NCI-H1417 treated with DMSO at 0.1 percent for 48 hours (cell line): Measurements from ENCODE around the gene CMYA5.

Experiments
- DNase-seq: peaks from one replicate; lab custom pipeline; 2025; lab: John Stamatoyannopoulos, UW

The CMYA5 gene

DNA sequence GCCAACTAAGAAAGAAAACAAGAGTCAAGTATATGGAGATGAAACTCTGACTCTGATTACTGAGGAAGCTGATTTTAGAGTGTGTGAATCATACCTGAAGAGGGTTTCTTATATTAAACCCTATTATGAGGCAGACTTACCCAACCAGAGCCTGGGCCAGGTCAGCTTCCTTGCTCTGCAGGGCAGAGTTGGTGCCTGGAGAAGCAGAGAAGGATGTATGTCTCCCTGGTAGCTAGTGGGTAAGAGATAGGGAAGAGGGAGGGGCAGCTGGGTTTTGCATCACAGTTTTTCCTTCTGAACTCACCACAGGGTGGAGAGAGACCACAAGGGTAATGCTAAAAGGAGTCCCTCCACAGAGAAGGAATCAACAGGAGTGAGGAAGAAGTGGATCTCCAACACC, 104.1 kb downstream of the CMYA5 start:
- no peak for DNase-seq

DNA sequence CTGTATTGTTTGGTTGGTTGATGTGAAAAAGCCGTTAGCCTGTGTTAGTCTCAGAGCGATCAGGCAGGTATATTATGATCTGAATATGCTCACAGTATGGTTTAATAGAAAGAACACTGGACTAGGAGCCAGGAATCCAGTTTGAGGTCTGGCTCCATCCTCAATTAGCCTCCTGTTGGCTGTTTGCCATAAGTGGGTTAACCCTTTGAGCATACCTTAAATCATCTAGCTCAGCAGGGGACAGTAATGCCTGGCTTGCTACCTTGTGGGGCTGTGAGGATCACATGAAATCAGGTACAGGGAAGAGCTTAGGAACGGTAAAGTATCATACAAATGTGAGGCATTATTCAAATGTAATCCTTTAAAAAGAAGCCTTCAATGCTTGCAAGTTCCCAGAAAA, 104.7 kb downstream of the CMYA5 start:
- no peak for DNase-seq

DNA sequence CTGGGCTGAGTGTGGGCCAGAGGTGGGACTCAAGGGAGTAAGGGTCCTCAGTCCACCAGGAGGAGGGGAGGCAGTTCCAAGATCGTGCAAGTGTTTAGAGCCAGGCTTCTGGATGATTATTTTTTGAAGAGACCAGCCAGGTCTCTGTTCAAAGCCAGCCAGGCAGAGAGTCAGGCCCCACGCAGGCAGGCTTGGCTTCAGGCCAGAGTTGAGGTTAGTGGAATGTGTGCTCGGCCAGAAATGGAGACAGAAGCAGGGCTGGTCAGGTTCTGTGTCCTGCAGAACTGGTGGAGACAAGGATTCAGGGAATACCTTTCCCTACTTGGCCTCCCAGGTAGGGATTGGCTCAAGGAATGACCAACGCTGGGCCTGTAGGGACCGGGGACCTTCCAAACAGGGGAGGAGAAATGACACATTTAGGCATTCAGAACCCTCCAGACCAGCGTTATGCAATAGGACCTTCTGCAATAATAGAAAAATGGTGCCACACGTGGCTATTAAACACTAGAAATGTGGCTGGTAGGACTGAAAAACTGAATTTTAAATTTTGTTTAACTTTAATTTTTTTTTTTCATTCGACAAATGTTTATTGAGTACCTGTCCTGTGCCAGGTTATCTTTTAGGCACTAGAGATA, 106.2 kb downstream of the CMYA5 start:
- DNase-seq, result no peak

DNA sequence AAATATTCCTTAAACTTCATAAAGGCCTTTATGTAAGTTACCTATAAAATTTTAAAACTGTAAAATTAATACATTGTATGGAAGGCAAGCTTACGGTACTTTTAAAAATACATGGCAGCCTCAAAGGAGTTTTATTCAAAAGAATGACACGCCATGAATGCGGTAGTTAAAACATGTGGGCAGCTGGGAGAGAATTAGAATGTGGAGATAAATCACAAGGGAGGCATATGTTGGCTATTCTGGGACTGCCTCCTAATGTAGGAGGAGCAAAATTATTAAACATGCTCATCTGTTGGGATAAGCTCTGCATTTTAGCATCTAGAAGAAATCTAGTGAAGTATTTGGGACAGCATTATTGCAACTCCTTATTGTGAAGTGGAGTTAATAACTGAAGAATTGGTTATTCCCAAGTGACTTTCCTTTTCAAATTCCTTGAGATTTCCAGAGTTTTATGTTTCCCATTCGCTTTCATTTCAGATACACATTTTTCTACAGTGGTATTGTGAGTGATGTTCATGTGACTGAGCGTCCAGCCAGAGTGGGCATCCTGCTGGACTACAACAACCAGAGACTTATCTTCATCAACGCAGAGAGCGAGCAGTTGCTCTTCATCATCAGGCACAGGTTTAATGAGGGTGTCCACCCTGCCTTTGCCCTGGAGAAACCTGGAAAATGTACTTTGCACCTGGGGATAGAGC, 109.4 kb downstream of the CMYA5 start:
- DNase-seq, result no peak

DNA sequence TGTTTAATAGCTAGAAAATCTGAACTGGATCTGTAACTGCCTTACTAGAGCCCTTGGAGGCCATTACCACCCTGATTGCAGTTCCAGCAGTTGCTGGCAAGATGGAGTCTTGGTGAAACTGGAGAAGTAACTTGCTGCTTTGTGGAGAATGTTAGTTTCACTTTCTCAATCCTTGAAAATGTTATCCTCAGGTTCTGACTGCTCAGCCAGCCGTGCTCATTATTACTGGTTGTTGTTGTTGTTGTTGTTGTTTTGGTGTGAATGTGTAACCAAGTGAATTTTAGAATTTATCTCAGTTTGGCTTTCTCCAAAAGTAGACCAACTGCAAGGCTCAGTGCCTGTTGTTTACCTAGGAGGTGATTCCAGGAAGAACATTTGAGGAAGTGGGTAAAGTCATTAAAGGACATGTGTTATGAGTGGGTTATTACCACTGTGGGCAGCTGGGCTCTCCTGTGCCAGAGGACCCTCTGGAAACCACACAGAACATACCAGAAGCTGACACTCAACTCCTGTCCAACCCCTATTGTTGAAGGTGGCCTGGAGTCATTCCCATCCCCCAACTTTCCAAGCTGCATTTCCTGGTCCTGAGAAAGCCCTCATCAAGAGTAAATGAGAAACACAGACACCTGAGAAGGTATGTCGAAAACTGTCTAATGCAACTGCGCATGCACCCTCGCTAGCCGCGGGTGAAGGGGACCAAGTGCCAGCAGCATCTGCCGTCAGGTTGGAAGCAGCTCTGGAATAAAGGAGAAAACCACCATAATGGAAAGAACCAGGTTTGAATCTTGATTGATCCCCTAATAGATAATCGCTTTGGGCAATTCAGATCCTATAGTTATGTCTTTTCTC, 111.6 kb downstream of the CMYA5 start:
- no peak for DNase-seq

DNA sequence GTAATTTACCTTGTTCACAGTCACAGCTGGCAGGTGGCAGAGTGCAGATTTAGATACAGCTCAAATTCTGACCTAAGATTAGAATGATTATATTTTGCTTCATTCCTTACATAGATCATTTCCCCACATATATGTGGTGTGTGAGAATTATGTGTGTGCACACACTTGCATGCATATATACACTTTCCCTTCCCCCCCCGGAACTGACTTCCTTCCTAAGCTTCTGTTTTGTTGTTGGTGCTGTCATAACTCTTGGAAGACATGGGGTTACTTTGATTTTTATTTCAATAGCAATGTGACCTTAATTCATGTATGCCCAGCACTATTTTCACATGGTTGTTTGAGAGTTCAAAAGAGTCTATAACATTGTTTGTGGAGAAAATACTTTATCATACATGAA, 112.8 kb downstream of the CMYA5 start:
- no peak for DNase-seq

DNA sequence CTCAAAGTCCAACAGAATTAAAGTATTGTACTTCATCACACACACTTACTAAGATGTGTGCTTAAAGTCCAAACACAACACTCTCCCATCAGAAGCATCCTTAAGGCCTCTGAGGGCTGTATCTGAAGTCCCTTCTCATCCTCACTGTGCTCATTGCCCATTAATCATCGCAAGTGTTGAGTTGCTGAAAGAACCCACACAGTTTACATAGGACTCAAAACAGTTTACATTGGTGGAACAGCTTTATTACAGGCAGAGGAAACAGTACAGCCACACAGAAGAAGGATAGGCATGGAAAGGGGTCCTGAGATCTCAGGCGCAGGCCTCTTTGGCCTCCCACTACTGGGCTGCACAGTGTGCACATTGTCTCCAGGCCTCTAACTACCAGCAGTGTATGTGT, 113.4 kb downstream of the CMYA5 start:
- DNase-seq, result no peak

DNA sequence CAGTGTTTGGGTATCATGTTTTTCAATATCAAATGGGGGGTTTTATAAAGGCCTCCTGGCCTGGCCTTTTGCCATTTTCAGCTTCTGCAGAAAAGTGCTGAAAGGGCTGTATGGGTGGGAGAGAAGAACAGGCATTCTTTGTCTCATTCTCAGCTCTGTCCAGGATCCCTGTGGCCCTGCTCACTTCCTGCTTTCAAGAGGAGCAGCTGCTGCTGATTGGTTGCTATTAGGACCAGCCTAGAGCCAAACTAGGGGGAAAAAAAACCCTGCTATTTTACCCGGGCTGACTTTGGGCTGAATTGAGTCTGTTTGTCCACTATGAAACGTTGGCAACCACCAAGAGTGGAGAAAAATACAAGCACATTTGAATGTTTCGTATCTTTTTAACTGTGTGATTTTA, 117.1 kb downstream of the CMYA5 start:
- no peak for DNase-seq

DNA sequence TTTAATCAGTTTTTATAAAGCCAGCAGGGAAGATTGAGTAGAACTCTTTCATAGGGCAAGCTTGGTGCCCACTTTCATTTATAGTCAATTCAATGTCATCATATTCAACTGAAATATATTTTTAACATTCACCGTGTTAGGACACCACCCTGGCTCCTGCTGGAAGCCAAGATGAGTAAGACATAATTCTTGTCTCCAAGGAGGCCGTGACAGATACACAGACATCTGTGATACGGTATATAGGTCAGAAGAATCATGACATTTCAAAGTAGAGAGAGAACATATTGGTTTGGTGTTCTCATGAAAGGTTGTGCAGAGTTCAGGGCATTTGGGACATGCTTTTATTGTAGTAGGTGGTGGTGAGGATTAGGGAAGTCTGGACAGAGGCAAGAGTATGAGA, 120.1 kb downstream of the CMYA5 start:
- no peak for DNase-seq

DNA sequence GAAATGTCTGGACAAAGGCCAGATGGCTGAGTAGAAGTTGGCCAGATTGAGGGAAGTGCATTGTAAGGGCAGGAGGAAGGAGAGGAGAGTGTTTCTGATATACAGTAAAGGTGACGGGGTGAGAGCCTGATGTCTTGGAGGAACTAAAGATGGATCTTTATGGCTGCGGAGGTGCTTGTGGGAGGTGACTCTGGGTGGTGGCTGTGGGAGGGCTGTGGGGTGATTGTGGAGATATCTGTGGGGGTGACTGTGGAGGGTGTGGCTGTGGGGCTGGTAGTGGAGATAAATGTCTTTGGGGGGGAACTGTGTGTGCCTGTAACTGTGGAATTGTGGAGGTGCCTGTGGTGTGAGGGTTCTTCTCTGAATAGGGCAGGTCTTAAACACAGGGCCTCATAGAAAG, 121.4 kb downstream of the CMYA5 start:
- no peak for DNase-seq

DNA sequence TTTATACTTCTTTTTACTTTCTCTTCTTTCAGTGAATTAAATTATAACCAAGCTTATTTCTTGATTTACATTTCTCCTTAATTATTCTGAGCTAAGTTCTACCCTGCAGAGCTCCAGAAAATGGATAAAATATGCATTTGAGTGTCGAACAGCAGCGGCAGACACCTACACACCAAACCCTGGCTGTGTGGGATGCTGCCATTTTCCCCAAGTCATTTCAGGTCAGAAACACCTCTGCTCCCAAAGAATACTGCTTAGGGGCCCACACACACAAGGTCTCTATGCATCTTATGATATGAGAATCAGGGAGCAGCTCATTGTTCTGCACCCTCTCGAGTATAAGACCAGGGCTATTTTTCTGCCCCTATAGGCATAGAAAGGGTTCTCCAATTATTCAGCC, 122.3 kb downstream of the CMYA5 start:
- no peak for DNase-seq

DNA sequence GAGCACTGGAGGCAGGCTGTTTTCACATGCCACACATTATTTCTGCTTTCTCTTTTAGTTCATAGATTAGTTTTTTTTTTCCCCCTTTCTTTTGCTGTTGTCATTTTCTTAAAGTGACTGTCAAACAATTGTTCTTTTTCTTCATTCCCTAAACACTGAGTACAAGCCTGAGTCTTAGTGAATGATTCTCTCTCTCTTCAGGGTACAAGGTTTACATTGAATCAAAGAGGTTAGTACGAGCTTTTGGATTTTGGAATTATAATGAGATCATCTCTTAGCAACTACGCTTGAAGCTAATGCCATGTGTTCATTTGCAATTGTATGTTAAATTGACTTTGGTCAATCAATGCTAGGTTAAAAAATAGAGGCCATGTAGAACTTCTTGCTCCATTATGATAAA, 125.1 kb downstream of the CMYA5 start:
- no peak for DNase-seq

DNA sequence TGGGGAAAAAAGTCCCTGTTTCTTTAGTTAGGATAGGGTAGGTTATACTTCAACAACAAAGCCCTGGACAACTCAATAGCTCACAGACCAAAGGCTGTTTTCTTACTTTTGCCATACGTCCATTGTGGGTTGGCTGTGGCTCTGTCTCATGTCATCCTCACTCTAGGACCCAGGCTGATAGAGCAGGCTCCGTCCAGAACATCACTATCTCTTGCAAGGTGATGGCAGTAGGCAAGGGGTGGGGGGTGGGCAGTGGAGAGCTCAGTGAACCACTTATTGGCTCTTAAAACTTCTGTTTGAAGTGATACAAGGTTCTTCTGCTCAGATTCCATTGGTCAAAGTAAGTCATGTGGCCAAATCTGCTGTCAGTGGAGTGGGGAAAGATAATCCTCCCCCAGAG, 126.4 kb downstream of the CMYA5 start:
- DNase-seq, result no peak

DNA sequence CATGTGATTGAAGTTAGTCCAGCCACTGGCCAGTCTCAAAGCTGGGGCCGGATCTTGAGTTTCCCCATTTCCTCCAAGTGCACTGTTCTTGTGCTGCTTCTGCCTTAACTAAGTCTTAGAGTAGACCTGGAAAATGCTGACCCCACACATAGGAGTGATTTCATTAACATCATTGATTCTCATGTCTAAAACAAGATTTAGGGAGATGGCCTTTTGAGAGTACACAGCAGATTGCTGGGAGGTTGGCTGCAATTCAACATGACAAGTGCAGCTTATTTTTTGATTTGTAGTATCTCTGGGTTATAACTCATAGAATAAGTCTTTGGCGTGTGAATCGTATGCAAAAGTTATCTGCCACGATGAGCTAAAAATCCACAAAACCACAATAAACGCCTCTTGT, 131.0 kb downstream of the CMYA5 start:
- DNase-seq, result no peak

DNA sequence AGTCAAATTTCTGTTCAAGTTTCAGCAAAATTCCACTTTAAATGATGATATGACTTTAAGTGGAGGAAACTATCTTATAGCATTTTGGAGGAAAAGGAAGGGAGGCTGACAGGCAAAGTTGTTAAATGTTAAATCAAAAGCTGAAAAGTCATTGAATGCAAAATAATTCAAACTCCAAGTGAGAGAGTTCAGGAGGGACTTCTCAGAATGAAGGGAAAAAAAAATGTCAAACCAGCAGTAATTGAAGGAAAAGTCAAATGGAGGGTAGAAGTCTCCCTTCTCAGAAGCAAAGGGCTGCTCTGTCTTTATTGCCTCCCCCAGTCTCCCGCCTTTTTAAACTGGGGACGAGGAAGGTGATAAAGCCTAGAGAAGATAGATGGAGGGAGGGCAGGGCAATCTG, 134.8 kb downstream of the CMYA5 start:
- no peak for DNase-seq

DNA sequence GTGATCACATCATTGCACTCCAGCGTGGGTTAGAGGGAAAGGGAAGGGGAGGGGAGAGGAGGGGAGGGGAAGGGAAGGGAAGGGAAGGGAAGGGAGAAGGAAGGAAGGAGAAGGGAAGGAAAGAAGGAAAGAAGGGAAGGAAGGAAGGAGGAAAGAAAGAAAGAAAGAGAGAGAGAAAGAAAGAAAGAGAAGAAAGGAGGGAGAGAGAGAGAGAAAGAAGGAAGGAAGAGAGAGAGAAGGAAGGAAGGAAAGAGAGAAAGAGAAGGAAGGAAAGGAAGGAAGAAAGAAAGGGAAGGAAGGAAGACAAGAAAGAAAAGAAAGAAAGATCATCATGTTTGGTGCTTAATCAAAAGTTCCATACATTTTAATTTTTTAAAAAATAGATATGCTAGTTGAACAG, 136.2 kb downstream of the CMYA5 start:
- no peak for DNase-seq

DNA sequence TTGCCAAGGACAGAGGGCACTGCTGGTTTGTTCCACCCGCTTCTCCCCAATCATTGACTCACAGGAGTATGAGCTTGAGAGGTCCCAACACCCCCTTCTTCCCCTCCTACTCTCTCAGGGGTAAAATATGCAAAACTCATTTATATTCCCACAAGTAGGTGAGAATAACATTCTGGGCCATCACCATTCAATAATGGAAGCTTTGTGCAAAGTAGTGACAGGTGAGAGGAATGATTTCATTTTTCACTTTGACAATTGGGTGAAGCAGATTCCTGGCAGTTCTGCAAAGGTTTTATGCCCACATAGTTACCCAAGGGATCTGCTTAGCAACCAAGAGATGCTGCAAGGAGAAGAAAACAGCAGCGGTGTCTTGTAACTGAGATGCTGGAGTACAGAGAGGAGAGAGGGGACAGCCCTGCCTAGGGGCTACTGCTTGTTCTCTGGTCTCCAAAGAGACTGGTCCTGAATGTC, 137.6 kb downstream of the CMYA5 start:
- DNase-seq, result no peak

DNA sequence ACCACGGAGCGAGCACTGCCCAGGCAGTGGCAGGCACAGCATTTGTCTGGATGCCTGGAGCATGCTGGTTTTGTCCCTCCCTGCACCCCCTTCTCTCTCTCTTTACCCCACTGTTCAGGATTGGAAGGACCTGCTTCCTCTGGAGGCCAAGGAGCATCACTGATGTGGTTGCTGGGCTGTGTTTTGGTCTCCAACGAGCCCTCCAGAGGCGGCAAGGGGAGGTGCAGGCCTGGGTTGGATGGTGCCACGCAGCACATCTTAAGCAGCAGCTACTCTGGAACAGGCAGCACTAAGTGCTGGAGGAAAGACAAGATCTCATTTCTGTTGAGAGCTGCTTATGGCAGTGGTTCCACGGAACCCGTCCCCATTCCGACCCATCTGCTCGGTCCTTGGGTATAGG, 139.6 kb downstream of the CMYA5 start:
- DNase-seq, result no peak

DNA sequence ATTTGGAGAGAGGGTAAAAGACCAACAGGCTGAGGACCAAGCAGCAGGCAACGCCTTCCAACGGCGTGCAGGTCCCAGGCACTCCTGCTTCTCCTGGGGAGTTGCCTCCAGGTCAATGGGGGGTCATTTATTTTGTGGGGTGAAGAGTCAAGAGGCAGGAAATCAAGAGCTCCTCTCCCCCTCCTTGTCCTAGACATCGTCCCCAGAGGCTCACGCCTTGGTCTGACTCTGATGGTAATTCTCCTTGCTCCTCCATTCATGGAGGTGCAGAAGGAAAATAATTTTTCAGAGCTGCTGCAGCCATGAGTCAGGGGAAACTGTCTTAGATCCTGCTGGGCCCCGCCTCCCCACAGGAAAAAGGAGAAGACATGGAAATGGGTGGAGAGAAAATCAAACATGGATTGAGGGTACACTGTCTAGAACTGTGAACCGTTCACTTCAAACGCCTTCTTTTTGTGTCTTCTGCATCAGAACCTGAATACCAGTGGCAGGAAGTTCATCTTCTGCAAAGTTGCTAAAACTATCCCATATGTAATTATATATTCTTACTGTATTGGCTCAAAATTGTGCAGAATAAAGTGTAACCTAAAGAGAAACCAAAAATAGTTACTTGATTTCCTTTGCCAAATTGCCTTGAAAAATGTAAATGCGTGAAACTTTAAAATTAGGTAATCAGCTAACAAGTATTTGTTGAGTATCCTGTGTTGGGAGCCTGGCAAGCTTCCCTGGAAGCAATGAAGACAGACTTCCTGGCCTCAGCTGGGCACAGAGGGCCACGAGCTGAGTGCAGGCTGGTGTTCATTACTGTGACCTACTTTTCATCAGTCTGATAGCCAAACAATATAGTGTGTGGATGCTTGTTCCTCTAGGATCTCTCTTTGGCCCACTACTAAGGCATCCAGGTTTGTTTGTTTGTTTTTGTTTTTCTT, 142.0 kb downstream of the CMYA5 start:
- DNase-seq, result no peak

DNA sequence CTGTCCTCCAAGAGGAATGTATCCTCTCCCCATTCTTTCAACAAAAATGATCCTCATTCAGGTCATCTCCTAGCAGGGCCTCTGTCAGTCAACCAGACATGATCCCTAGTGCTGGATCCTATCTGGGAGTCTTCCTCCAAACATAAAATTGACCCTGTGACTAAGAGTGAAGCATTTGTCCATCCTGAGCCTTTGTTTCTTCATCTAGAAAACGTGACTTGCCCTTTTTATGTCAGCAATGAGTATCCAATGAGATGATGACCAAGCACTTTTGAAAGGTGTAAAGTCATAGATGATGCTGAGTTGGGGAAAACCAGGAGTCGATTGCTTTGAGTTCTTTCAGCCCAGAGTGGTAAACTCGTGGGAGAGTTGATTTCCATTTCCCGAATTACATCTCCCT, 143.3 kb downstream of the CMYA5 start:
- no peak for DNase-seq

DNA sequence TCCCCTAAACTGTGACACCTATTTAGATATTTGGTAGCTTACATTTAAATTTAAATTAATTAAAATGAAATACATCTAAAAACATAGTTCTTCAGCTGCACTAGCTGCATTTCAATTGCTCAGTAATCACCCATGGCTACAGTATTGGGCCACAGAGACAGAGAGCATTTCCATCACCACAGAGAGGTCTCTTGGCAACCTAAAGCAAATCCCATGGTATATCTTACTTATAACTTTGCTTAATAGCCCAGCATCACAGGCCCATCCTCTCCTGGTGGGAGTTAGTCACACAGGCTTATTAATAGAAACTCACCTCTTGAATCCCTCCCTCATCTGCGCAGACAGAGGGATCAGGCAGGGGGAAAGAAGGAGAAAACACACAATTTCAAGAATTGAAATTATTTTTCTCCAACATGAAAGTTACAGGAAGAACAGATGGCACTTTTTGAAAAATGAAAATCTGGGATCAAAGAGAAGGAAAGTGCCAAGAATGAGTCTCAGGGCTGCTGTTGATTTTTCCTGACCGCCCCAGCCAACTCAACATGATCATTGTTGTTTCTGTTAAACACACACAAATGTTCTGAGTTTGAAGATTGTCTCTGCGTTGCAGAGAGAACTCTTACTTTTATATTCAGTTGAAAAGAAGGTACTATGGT, 144.6 kb downstream of the CMYA5 start:
- no peak for DNase-seq
